ENCODE measurements around the gene BIN1. TPM values are rescaled to one million over a fixed set of nuclear protein-coding genes. Genes with fewer than 3 reads are reported as not detected.

Gene BIN1
- total RNA-seq, 2 donors from 2014 or later: 41.7 to 45.9 TPM

DNA sequence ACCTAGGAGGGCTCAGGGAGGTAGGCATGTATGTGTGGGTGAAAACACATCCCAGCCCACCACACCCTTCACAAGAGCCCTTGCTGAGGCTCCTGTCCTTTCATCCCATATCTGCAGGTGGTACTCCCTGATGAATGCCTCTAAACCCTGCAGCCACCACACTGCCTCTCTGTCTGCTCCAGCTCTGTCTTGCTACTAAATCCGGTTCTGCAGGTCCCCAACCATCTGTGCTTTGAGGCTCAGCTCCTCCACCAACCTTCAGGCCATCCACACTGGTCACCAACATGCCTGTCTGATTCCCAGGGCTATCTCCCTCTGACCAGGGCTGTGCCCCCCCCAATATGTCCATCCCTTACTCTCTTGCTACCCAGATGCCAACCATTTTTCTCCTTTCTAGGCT lies 92.7 kb downstream of the BIN1 start:
- H3K27ac ChIP-seq (ENCODE audit: low read depth, low read length): no peak overlapping the region
- no peak for DNase-seq
- H3K27me3 Mint-ChIP-seq (ENCODE audit: insufficient read depth): peaks cover 9% of the 10 kb centered on the region
- H3K36me3 ChIP-seq (ENCODE audit: control insufficient read depth, insufficient read depth, low read length): no peaks in the 10 kb centered on the region
- 46 to 80% methylated on average over 1 of the region's 1 CpG for WGBS, 2 experiments (ENCODE audit: insufficient coverage in 1 of 2, insufficient read length in 1 of 2)
- H3K4me1 ChIP-seq (ENCODE audit: control insufficient read depth, insufficient read depth, low read length): peaks cover 34% of the 10 kb centered on the region
- no peaks in the 10 kb centered on the region for H3K9me3 Mint-ChIP-seq
- peaks cover 10% of the 10 kb centered on the region for H3K9me3 ChIP-seq (ENCODE audit: control insufficient read depth, low read length)
- H3K4me3 ChIP-seq (ENCODE audit: low read length): no peak overlapping the region
- no peak overlapping the region for H3K27ac Mint-ChIP-seq
- H3K4me1 Mint-ChIP-seq: peaks cover 61% of the 10 kb centered on the region
- TF ChIP-seq, protein P1, sequence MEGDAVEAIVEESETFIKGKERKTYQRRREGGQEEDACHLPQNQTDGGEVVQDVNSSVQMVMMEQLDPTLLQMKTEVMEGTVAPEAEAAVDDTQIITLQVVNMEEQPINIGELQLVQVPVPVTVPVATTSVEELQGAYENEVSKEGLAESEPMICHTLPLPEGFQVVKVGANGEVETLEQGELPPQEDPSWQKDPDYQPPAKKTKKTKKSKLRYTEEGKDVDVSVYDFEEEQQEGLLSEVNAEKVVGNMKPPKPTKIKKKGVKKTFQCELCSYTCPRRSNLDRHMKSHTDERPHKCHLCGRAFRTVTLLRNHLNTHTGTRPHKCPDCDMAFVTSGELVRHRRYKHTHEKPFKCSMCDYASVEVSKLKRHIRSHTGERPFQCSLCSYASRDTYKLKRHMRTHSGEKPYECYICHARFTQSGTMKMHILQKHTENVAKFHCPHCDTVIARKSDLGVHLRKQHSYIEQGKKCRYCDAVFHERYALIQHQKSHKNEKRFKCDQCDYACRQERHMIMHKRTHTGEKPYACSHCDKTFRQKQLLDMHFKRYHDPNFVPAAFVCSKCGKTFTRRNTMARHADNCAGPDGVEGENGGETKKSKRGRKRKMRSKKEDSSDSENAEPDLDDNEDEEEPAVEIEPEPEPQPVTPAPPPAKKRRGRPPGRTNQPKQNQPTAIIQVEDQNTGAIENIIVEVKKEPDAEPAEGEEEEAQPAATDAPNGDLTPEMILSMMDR (conservative IDR thresholded peaks at IDR 0.05): no peak
- no peak overlapping the region for H3K4me3 Mint-ChIP-seq
- H3K36me3 Mint-ChIP-seq (ENCODE audit: low read depth): no peaks in the 10 kb centered on the region
- H3K27me3 ChIP-seq (ENCODE audit: control insufficient read depth, insufficient read depth, low read length, poor library complexity, severe bottlenecking): no peaks in the 10 kb centered on the region
- no peak overlapping the region for H3K9ac ChIP-seq (ENCODE audit: extremely low read depth, low read length, poor library complexity, severe bottlenecking)

DNA sequence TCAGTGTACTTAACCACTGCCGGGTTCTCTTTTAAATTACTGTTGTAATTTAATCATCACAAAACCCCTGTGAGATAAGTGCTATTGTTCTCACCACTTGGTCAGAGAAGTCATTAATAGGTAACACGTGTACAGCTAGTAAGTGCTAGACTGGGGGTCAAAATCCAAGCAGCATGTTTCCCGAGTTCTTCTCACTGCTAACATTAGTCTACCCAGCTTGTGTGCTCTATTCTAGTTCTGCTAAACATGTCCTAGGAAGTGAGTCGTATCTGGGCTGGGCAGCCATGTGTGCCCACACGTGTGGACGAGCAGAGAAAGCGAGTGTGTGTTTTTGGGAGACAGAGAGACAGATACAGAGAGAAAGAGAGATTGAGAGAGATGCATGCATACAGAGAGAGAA lies 94.1 kb downstream of the BIN1 start:
- DNase-seq: no peak
- Histone ChIP-seq H3K27ac (ENCODE audit: low read depth, low read length) (no peak overlapping the region), H3K27me3 (ENCODE audit: control insufficient read depth, insufficient read depth, low read length, poor library complexity, severe bottlenecking) (no peaks in the 10 kb centered on the region), H3K4me3 (ENCODE audit: low read length) (peak overlapping the region; percentile 30), H3K9me3 (ENCODE audit: control insufficient read depth, low read length) (peaks cover 10% of the 10 kb centered on the region), H3K9ac (ENCODE audit: extremely low read depth, low read length, poor library complexity, severe bottlenecking) (no peak overlapping the region), H3K36me3 (ENCODE audit: control insufficient read depth, insufficient read depth, low read length) (no peaks in the 10 kb centered on the region), H3K4me1 (ENCODE audit: control insufficient read depth, insufficient read depth, low read length) (peaks cover 22% of the 10 kb centered on the region)
- Mint-ChIP-seq H3K27ac (no peak overlapping the region), H3K27me3 (ENCODE audit: insufficient read depth) (peaks cover 12% of the 10 kb centered on the region), H3K4me1 (peaks cover 48% of the 10 kb centered on the region), H3K4me3 (no peak overlapping the region), H3K36me3 (ENCODE audit: low read depth) (no peaks in the 10 kb centered on the region), H3K9me3 (no peaks in the 10 kb centered on the region)
- TF ChIP-seq, protein P1 (conservative IDR thresholded peaks at IDR 0.05): no peak
- 73 to 91% methylated on average over 6 to 7 of the region's 7 CpGs for WGBS, 2 experiments (ENCODE audit: insufficient coverage in 1 of 2, insufficient read length in 1 of 2)

GRCh38 chr2:127012215-127012614 lies 94.7 kb downstream of the BIN1 start:
- Histone ChIP-seq H3K27me3 (ENCODE audit: control insufficient read depth, insufficient read depth, low read length, poor library complexity, severe bottlenecking) (no peaks in the 10 kb centered on the region), H3K9me3 (ENCODE audit: control insufficient read depth, low read length) (peaks cover 10% of the 10 kb centered on the region), H3K36me3 (ENCODE audit: control insufficient read depth, insufficient read depth, low read length) (no peaks in the 10 kb centered on the region), H3K27ac (ENCODE audit: low read depth, low read length) (no peak overlapping the region), H3K4me3 (ENCODE audit: low read length) (no peak overlapping the region), H3K9ac (ENCODE audit: extremely low read depth, low read length, poor library complexity, severe bottlenecking) (no peak overlapping the region), H3K4me1 (ENCODE audit: control insufficient read depth, insufficient read depth, low read length) (peaks cover 22% of the 10 kb centered on the region)
- Mint-ChIP-seq H3K9me3 (no peaks in the 10 kb centered on the region), H3K4me1 (peaks cover 43% of the 10 kb centered on the region), H3K4me3 (no peak overlapping the region), H3K27me3 (ENCODE audit: insufficient read depth) (peaks cover 12% of the 10 kb centered on the region), H3K36me3 (ENCODE audit: low read depth) (no peaks in the 10 kb centered on the region), H3K27ac (no peak overlapping the region)
- WGBS, 2 experiments (ENCODE audit: insufficient coverage in 1 of 2, insufficient read length in 1 of 2): 94 to 100% methylated on average over 2 of the region's 2 CpGs
- TF ChIP-seq, protein P1 (conservative IDR thresholded peaks at IDR 0.05): no peak
- no peak for DNase-seq

Measured in endodermal cell (in vitro differentiated cells).